OCI-LY3 (cell line): ENCODE measurements around the gene SCN8A.

ENCODE experiments used
- EZH2phosphoT487 ChIP-seq: fragments of 200-600 bp; shearing (Covaris generic); IDR thresholded peaks from 2 replicates; pipeline ENCODE4 v1.6.1; 2018; ENCODE audit warnings: antibody characterized with exemption, mixed run types, low read depth
- TF ChIP-seq, protein P1 (sequence below): fragments of 200-600, 300-600 bp; sonication (generic); IDR thresholded peaks from 2 replicates; pipeline ENCODE4 v1.5.1; 2014; ENCODE audit warnings: antibody characterized with exemption, low read length, low read depth

GRCh38 chr12:51838762-51839161, 247.7 kb downstream of the SCN8A start:
- TF ChIP-seq, protein P1, sequence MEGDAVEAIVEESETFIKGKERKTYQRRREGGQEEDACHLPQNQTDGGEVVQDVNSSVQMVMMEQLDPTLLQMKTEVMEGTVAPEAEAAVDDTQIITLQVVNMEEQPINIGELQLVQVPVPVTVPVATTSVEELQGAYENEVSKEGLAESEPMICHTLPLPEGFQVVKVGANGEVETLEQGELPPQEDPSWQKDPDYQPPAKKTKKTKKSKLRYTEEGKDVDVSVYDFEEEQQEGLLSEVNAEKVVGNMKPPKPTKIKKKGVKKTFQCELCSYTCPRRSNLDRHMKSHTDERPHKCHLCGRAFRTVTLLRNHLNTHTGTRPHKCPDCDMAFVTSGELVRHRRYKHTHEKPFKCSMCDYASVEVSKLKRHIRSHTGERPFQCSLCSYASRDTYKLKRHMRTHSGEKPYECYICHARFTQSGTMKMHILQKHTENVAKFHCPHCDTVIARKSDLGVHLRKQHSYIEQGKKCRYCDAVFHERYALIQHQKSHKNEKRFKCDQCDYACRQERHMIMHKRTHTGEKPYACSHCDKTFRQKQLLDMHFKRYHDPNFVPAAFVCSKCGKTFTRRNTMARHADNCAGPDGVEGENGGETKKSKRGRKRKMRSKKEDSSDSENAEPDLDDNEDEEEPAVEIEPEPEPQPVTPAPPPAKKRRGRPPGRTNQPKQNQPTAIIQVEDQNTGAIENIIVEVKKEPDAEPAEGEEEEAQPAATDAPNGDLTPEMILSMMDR = no peak
- no peak for TF ChIP-seq EZH2phosphoT487
